Activated CD4-positive, CD25-positive, alpha-beta regulatory T cell (primary cell): Measurements from ENCODE around the gene ADD1.
A peak's percentile ranks its signal among the peaks of the same experiment; 100 is the strongest.
"Not testable (repeated sequence)": the region's sequence is repeated elsewhere in the genome, so short reads cannot be mapped to it uniquely, and the experiment has no call there.

Experiments
- DNase-seq, 4 experiments: peaks; one replicate each; lab custom pipeline; 2025; lab: John Stamatoyannopoulos, UW

ADD1 gene

GRCh38 chr4:2944586-2945526 is 101.2 kb downstream of the ADD1 start:
- DNase-seq = no peak

GRCh38 chr4:2945619-2946604 is 102.3 kb downstream of the ADD1 start:
- not testable (repeated sequence) for DNase-seq

GRCh38 chr4:2946812-2947600 is 103.4 kb downstream of the ADD1 start:
- DNase-seq = no peak

GRCh38 chr4:2947926-2948325 is 104.3 kb downstream of the ADD1 start:
- DNase-seq = no peak

GRCh38 chr4:2948895-2949781 is 105.5 kb downstream of the ADD1 start:
- DNase-seq = no peak

- DNase-seq = no peak
Observed at GRCh38 chr4:2949782-2950125, 106.1 kb downstream of the ADD1 start.

- DNase-seq = no peak
Observed at GRCh38 chr4:2950221-2950989, 106.8 kb downstream of the ADD1 start.

- DNase-seq = no peak
Observed at GRCh38 chr4:2953496-2953895, 109.9 kb downstream of the ADD1 start.

- DNase-seq = peak in 1 of 4 experiments; percentile 31
Observed at GRCh38 chr4:2954358-2955185, 110.9 kb downstream of the ADD1 start.

- DNase-seq = not testable (repeated sequence)
Observed at GRCh38 chr4:2955186-2956044, 111.8 kb downstream of the ADD1 start.

- DNase-seq = no peak
Observed at GRCh38 chr4:2958446-2958845, 114.8 kb downstream of the ADD1 start.

GRCh38 chr4:2960450-2960849 is 116.8 kb downstream of the ADD1 start:
- DNase-seq = not testable (repeated sequence)

- no peak for DNase-seq
Observed at GRCh38 chr4:2961421-2961810, 117.8 kb downstream of the ADD1 start.

GRCh38 chr4:2961811-2962441 is 118.3 kb downstream of the ADD1 start:
- DNase-seq = peak in 1 of 4 experiments; percentile 44

- DNase-seq = peak in 1 of 4 experiments; percentile 67
Observed at GRCh38 chr4:2962614-2963174, 119.0 kb downstream of the ADD1 start.

GRCh38 chr4:2963175-2963965 is 119.7 kb downstream of the ADD1 start, which contains the start of the genes GRK4 and NOP14:
Gene GRK4 (plus strand): TSS chr4:2963571. CDS start chr4:2964071, 500 bp downstream.
Gene NOP14 (minus strand): TSS chr4:2963406. CDS start chr4:2963319, 87 bp downstream.
- peak; percentile 89 to 98 (median 94) for DNase-seq
